Ovary (tissue), 9 donors: Measurements from ENCODE around the gene TF. TPM values are rescaled to one million over a fixed set of nuclear protein-coding genes. Genes with fewer than 3 reads are reported as not detected.

Experiments
- DNase-seq, 5 donors: peaks; one replicate each; pipeline ENCODE4 v3.0.0-alpha.2; 2019 to 2020
- H3K27ac ChIP-seq, 2 donors: fragments of 200-600 bp; one replicate each; pipeline versions ENCODE4 v1.5.1 to v1.8.0; 2019 to 2022
- H3K27me3 ChIP-seq: fragments of 200-600 bp; one replicate; pipeline ENCODE4 v1.8.0; 2022
- H3K36me3 ChIP-seq: fragments of 200-600 bp; sonication (generic); one replicate; pipeline ENCODE4 v1.5.1; 2019
- H3K4me1 ChIP-seq: one replicate; pipeline ENCODE4 v1.8.1; 2013; ENCODE audit warnings: mild to moderate bottlenecking, moderate library complexity; ENCODE audit not compliant: insufficient read depth
- H3K4me3 ChIP-seq: fragments of 200-600 bp; sonication (generic); one replicate; pipeline ENCODE4 v1.5.1; 2017
- H3K9me3 ChIP-seq, 2 donors: fragments of 200-600 bp in 1 of 2; sonication (generic) in 1 of 2; one replicate each; pipeline versions ENCODE4 v1.5.1 to v1.8.1; 2013 to 2019; ENCODE audit warnings: mild to moderate bottlenecking in 1 of 2, moderate library complexity in 1 of 2
- CTCF ChIP-seq, 3 donors: fragments of 450-650 bp in 2 of 3; fragments of 200-600 bp in 1 of 3; IDR thresholded peaks; one replicate each; pipeline versions ENCODE4 v1.5.1 to v1.8.0; 2016 to 2022; ENCODE audit warnings: antibody characterized with exemption in 3 of 3, mild to moderate bottlenecking in 1 of 3
- EP300 ChIP-seq: sonication (generic); formaldehyde crosslinking; IDR thresholded peaks from one replicate; pipeline ENCODE4 v1.6.1; 2017; ENCODE audit warnings: antibody characterized with exemption
- POLR2A ChIP-seq: fragments of 450-650 bp; IDR thresholded peaks from one replicate; pipeline ENCODE4 v1.6.1; 2017; ENCODE audit warnings: antibody characterized with exemption, mild to moderate bottlenecking, moderate library complexity
- WGBS, 3 donors: extraction: QIAGEN DNeasy Blood & Tissue Kit in 1 of 3; methylation state at CpG; one replicate each; pipeline versions ENCODE4 v1.1.5 to v1.1.7; 2013 to 2017; 5-methylcytosine and 5-hydroxymethylcytosine counted together
- intact Hi-C, 4 donors: fragments of 100-400 bp; cut with DNase I; formaldehyde crosslinking; loops; one replicate each; pipeline versions ENCODE4 v1.11.0 to v1.15.1; 2022 to 2023
- polyA plus RNA-seq, 2 donors: library from polyadenylated mRNA; stranded (reverse); fragments of 200-250 nt in 1 of 2; fragments of 350-450 nt in 1 of 2; fragmentation: Illumina TruSeq in 1 of 2; extraction: RNeasy Lipid Tissue Mini Kit (QIAGEN cat#74804) in 1 of 2; gene quantifications; one replicate each; pipeline ENCODE4 v1.2.3, GENCODE V29; 2013 to 2014
- total RNA-seq, 7 donors: library from RNA; depleted of rRNA in 2 of 7; stranded (reverse); fragments of >200 nt in 2 of 7; fragmentation: NEBNext Ultra II Directional in 3 of 7; extraction: Animal tissue kit (Norgen Biotek cat#: 25700) in 3 of 7; gene quantifications; one replicate each; pipeline versions ENCODE4 v1.1.0 to v1.2.4, GENCODE V29; 2016 to 2023
- donor health status: DM: no; HTN: no; CAD: no; lungs with moderate emphysema.
- donor health status: DM: no; HTN: no; CAD: no.
- donor health status: Bipolar disorder and iron deficiency.
- donor health status: DM: yes; HTN: yes; CAD: no.
- donor health status: DM: no; HTN: no; CAD: no.
- donor health status: DM: yes; HTN: yes; CAD: no.

Gene TF
- total and polyA plus RNA-seq, 9 donors, result under 0.01 to 18.1 (median 2.0) TPM

GRCh38 chr3:133820889-133821675 is 74.9 kb downstream of the TF start:
- Histone ChIP-seq H3K36me3 (no peaks in the 10 kb centered on the region), H3K4me3 (no peak overlapping the region), H3K4me1 (no peaks in the 10 kb centered on the region), H3K9me3 (no peaks in the 10 kb centered on the region), H3K27me3 (no peaks in the 10 kb centered on the region), H3K27ac (no peak overlapping the region)
- intact Hi-C loops, result loop anchor here in 2 of 4 donors (2.0 to 5.0 kb wide), 2 partner anchors 106 to 112 kb away; no protein-coding TSS in a partner anchor
- no peak for DNase-seq
- no peak for TF ChIP-seq POLR2A
- no peak for TF ChIP-seq EP300
- TF ChIP-seq CTCF (IDR thresholded peaks at IDR 0.05), result no peak
- 62 to 69% (median 64%) methylated on average over 3 of the region's 3 CpGs for WGBS, 3 donors

GRCh38 chr3:133821767-133822638 is 75.8 kb downstream of the TF start:
- intact Hi-C loops, result loop anchor here in 2 of 4 donors (2.0 to 5.0 kb wide), 2 partner anchors 105 to 111 kb away; no protein-coding TSS in a partner anchor
- no peaks in the 10 kb centered on the region for H3K9me3 ChIP-seq
- H3K27ac ChIP-seq, result no peak overlapping the region
- H3K4me3 ChIP-seq, result no peak overlapping the region
- WGBS, 3 donors, result 82 to 86% (median 85%) methylated on average over 8 of the region's 8 CpGs
- no peak for TF ChIP-seq POLR2A
- TF ChIP-seq EP300, result no peak
- no peak for TF ChIP-seq CTCF (IDR thresholded peaks at IDR 0.05)
- H3K4me1 ChIP-seq, result no peaks in the 10 kb centered on the region
- peak in 4 of 5 donors; percentile 35 to 59 (median 48) for DNase-seq
- H3K27me3 ChIP-seq, result no peaks in the 10 kb centered on the region
- no peaks in the 10 kb centered on the region for H3K36me3 ChIP-seq

- intact Hi-C loops, result loop anchor here in 1 of 4 donors (5.0 kb wide), 1 partner anchor 102 kb away; no protein-coding TSS in a partner anchor
- TF ChIP-seq POLR2A (no peak), EP300 (no peak), CTCF (IDR thresholded peaks at IDR 0.05) (no peak)
- H3K9me3 ChIP-seq, result no peaks in the 10 kb centered on the region
- H3K27me3 ChIP-seq, result no peaks in the 10 kb centered on the region
- no peaks in the 10 kb centered on the region for H3K36me3 ChIP-seq
- no peak overlapping the region for H3K4me3 ChIP-seq
- H3K27ac ChIP-seq, result no peak overlapping the region
- no peak for DNase-seq
- no peaks in the 10 kb centered on the region for H3K4me1 ChIP-seq
- 82 to 84% (median 83%) methylated on average over 8 of the region's 8 CpGs for WGBS, 3 donors
These were observed 78.8 kb downstream of the TF start for GRCh38 chr3:133824961-133825485.

- H3K4me3 ChIP-seq, result no peak overlapping the region
- intact Hi-C loops, result no loop called here
- H3K27me3 ChIP-seq, result no peaks in the 10 kb centered on the region
- no peak overlapping the region for H3K27ac ChIP-seq
- no peak for DNase-seq
- WGBS, 3 donors, result 81 to 91% (median 86%) methylated on average over 12 of the region's 12 CpGs
- TF ChIP-seq CTCF (IDR thresholded peaks at IDR 0.05), result no peak
- no peak for TF ChIP-seq EP300
- no peak for TF ChIP-seq POLR2A
- no peaks in the 10 kb centered on the region for H3K4me1 ChIP-seq
- no peaks in the 10 kb centered on the region for H3K36me3 ChIP-seq
- H3K9me3 ChIP-seq, result no peaks in the 10 kb centered on the region
These were observed 80.0 kb downstream of the TF start for GRCh38 chr3:133825969-133826727.
